Measurements from ENCODE around the gene DTD2. TPM values are rescaled to one million over a fixed set of nuclear protein-coding genes. Genes with fewer than 3 reads are reported as not detected.

DTD2 gene
- total and polyA plus RNA-seq, 2 of the 8 experiments (the other 6 are each of a cell fraction or from before 2014, with no cell fraction given): 12.0 to 19.5 TPM

DNA sequence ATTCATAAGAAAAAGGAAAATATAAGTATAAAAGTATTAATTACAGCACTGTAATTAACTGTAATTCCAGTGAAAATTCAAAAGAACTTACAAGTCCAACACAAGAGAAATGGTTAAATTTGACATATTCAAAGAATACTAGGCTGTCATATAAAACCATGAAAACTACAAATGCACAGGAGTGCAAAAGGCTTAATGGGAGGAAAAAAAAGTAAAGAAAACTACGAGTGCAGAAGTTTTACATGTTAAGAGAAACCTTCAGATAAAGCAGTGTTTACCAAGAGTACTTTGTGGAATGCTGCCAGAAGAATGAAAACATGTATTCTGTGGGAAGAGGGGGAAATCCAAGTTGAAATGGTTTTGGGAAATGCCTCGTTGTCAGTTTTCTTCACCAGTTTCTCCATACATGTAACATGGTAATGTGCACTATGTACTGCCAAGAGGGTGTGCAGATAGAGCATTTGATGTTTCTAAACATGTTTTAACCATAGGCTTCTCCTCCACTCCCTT lies 46.0 kb downstream of the DTD2 start:
- Histone ChIP-seq H3K79me2 (ENCODE audit: control insufficient read depth in 1 of 2, insufficient read depth in 2 of 2, low read length in 2 of 2) (peaks cover 0 to 9% of the 10 kb centered on the region in 2 experiments; a peak in 2 of 4 replicates), H3K4ac (replicated peaks; ENCODE audit: insufficient read length, low read depth, low read length) (no peak overlapping the region), H2BK15ac (ENCODE audit: low read length) (no peak overlapping the region), H3K4me2 (ENCODE audit: insufficient read depth in 1 of 2, low read depth in 2 of 2, low read length in 2 of 2) (no peak overlapping the region), H3K9me3 (ENCODE audit: insufficient read depth in 2 of 2, low read depth in 1 of 2, low read length in 1 of 2) (no peaks in the 10 kb centered on the region), H2AK5ac (ENCODE audit: low read depth, low read length) (no peak overlapping the region), H4K20me1 (replicated peaks in 1 of 2; ENCODE audit: control insufficient read depth in 1 of 2, insufficient read depth in 2 of 2, low read length in 2 of 2) (no peaks in the 10 kb centered on the region), H3K56ac (replicated peaks; ENCODE audit: insufficient read length, low read depth, low read length) (no peak overlapping the region), H3K4me3 (ENCODE audit: extremely low read depth in 1 of 4, insufficient read depth in 2 of 4, low read depth in 3 of 4, low read length in 4 of 4) (no peak overlapping the region), H4K5ac (ENCODE audit: insufficient read length, low read depth, low read length) (no peak overlapping the region), H3K27ac (ENCODE audit: low read depth, low read length) (no peak overlapping the region), H3K27me3 (replicated peaks in 1 of 4; ENCODE audit: control insufficient read depth in 3 of 4, extremely low read depth in 1 of 4, insufficient read depth in 3 of 4, low read length in 3 of 4) (peaks cover 0 to 1% (median 0%) of the 10 kb centered on the region in 4 experiments; a peak in 1 of 7 replicates), H2AFZ (ENCODE audit: low read length) (no peak overlapping the region), H3K9ac (replicated peaks in 1 of 4; ENCODE audit: extremely low read depth in 1 of 4, low read depth in 3 of 4, low read length in 3 of 4) (no peak overlapping the region), H3K23ac (ENCODE audit: insufficient read length) (no peak overlapping the region), H2BK5ac (ENCODE audit: low read depth, low read length) (no peak overlapping the region), H3K79me1 (ENCODE audit: low read depth, low read length) (no peaks in the 10 kb centered on the region; the same call in 1 of the 2 replicates), H3K4me1 (replicated peaks in 1 of 4; ENCODE audit: control insufficient read depth in 3 of 4, insufficient read depth in 4 of 4, low read length in 3 of 4) (no peaks in the 10 kb centered on the region), H3K23me2 (ENCODE audit: low read depth, low read length) (no peaks in the 10 kb centered on the region), H2BK120ac (replicated peaks; ENCODE audit: low read depth, low read length) (no peak overlapping the region), H4K8ac (ENCODE audit: extremely low read depth, insufficient read depth, low read length) (no peak overlapping the region), H2BK12ac (ENCODE audit: low read depth, low read length) (no peak overlapping the region), H4K91ac (replicated peaks; ENCODE audit: insufficient read length, low read length) (no peak overlapping the region), H3K14ac (ENCODE audit: insufficient read length) (no peak overlapping the region), H3K36me3 (ENCODE audit: control insufficient read depth in 2 of 4, insufficient read depth in 4 of 4, low read length in 3 of 4) (no peaks in the 10 kb centered on the region), H3K18ac (ENCODE audit: extremely low read depth, low read length) (no peak overlapping the region), H2BK20ac (ENCODE audit: low read length) (no peak overlapping the region)
- 81% methylated on average over 2 of the region's 2 CpGs; no CpG with 5 or more reads in 1 of the 2 experiments for WGBS, 2 experiments (ENCODE audit: extremely low coverage in 1 of 2, insufficient coverage in 1 of 2, insufficient read length in 1 of 2, insufficient replicate concordance in 2 of 2, low coverage in 1 of 2, low lambda C conversion rate in 2 of 2, missing lambda C conversion rate in 1 of 2)
- no peak for DNase-seq (ENCODE audit: low read depth in 1 of 2, low spot score in 2 of 2)
- FAIRE-seq: no peak
- CTCF ChIA-PET (ENCODE audit: partially characterized antibody): interaction anchor here (1.6 kb wide), 1 partner anchor 15 kb away, joined by 3 read pairs; no protein-coding TSS in a partner anchor
- POLR2A ChIA-PET (ENCODE audit: partially characterized antibody): interaction anchor here (1.0 to 2.6 kb wide), 2 partner anchors 9 to 13 kb away, joined by 3 to 8 read pairs; partner anchors contain the start of gene HEATR5A
- TF ChIP-seq HDAC2 (IDR thresholded peaks at IDR 0.05; ENCODE audit: borderline replicate concordance in 1 of 2, low read depth in 2 of 2, low read length in 2 of 2) (no peak), CBX5 (IDR thresholded peaks at IDR 0.05; ENCODE audit: low read depth, low read length) (no peak), CREB1 (IDR thresholded peaks at IDR 0.05) (no peak), RFX5 (IDR thresholded peaks at IDR 0.05; ENCODE audit: borderline replicate concordance, low read depth, low read length) (no peak), SP4 (IDR thresholded peaks at IDR 0.05; ENCODE audit: low read length) (no peak)
